ENCODE data around the gene SLC2A9.

DNA sequence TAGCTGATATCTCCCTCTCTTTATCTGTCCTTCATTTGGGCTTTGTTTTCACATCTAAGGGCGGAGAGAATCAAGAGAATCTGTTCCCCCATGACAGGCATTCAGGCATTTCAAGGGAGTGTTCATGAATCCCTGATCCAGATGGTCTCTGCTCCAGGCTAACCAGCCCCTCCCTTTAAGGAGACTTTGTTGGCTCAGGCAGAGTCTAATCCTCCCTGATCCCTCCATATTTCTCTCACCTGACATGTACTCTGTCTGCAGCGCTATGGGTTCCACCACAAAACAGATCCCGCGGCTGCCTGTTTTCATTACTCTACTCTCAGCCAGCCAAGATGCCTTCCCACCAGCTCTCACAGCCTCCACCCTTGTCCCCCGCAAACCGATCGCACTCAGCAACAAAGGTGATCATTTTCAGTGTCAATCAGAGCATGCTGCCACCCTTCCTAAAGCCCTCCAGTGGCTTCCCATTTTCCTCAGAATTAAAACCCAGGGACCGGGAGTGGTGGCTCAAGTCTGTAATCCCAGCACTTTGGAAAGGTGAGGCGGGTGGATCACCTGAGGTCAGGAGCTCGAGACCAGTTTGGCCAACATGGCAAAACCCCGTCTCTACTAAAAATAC lies 30.3 kb upstream of the SLC2A9 start:
- TF ChIP-seq FOXC1 (CRISPR knock-in tag; IDR thresholded peaks at IDR 0.05; ENCODE audit: borderline replicate concordance) = no peak
- no peak for TF ChIP-seq POLR2A (IDR thresholded peaks at IDR 0.05; ENCODE audit: insufficient read depth in 1 of 2, low read depth in 2 of 2, low read length in 2 of 2)
- TF ChIP-seq, protein P1, sequence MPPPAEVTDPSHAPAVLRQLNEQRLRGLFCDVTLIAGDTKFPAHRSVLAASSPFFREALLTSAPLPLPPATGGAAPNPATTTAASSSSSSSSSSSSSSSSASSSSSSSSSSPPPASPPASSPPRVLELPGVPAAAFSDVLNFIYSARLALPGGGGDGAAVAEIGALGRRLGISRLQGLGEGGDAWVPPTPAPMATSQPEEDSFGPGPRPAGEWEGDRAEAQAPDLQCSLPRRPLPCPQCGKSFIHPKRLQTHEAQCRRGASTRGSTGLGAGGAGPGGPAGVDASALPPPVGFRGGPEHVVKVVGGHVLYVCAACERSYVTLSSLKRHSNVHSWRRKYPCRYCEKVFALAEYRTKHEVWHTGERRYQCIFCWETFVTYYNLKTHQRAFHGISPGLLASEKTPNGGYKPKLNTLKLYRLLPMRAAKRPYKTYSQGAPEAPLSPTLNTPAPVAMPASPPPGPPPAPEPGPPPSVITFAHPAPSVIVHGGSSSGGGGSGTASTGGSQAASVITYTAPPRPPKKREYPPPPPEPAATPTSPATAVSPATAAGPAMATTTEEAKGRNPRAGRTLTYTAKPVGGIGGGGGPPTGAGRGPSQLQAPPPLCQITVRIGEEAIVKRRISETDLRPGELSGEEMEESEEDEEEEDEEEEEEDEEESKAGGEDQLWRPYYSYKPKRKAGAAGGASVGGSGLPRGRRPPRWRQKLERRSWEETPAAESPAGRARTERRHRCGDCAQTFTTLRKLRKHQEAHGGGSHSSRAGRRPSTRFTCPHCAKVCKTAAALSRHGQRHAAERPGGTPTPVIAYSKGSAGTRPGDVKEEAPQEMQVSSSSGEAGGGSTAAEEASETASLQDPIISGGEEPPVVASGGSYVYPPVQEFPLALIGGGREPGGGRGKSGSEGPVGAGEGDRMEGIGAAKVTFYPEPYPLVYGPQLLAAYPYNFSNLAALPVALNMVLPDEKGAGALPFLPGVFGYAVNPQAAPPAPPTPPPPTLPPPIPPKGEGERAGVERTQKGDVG (CRISPR knock-in tag; IDR thresholded peaks at IDR 0.05; ENCODE audit: borderline replicate concordance) = no peak
- no peak for TF ChIP-seq HOXA7 (CRISPR knock-in tag; IDR thresholded peaks at IDR 0.05)

All from HepG2 (cell line).